Raji (cell line): ENCODE data around the gene ZNF146.

Experiments
- POLR2A ChIP-seq: IDR thresholded peaks from 2 replicates; pipeline ENCODE4 v1.6.1; 2011; ENCODE audit warnings: low read depth, low read length, control low read depth; ENCODE audit not compliant: insufficient read depth

The ZNF146 gene

GRCh38 chr19:36214386-36215275, at the start of gene ZNF146, which contains the start of gene ZNF565:
Gene ZNF146, plus strand, starts transcription at chr19:36215106. Its CDS starts 21,335 bp downstream, at chr19:36236441.
Gene ZNF565, minus strand, starts transcription at chr19:36214665. Its CDS starts 12,680 bp downstream, at chr19:36201985.
- peak; percentile 97 for TF ChIP-seq POLR2A

GRCh38 chr19:36169084-36169760, 45.7 kb upstream of the ZNF146 start:
- no peak for TF ChIP-seq POLR2A

GRCh38 chr19:36172852-36173251, 42.1 kb upstream of the ZNF146 start:
- TF ChIP-seq POLR2A = no peak

- no peak for TF ChIP-seq POLR2A
Observed at GRCh38 chr19:36182612-36183244, 32.2 kb upstream of the ZNF146 start.

- no peak for TF ChIP-seq POLR2A
Observed at GRCh38 chr19:36183245-36183628, 31.7 kb upstream of the ZNF146 start.

GRCh38 chr19:36196249-36196648, 18.7 kb upstream of the ZNF146 start:
- TF ChIP-seq POLR2A = no peak

- TF ChIP-seq POLR2A = no peak
Observed at GRCh38 chr19:36198119-36198518, 16.8 kb upstream of the ZNF146 start.

GRCh38 chr19:36201684-36202083, 13.2 kb upstream of the ZNF146 start:
- TF ChIP-seq POLR2A = no peak

- no peak for TF ChIP-seq POLR2A
Observed at GRCh38 chr19:36203293-36203692, 11.6 kb upstream of the ZNF146 start.

GRCh38 chr19:36207605-36208252, 7.2 kb upstream of the ZNF146 start:
- TF ChIP-seq POLR2A = peak; percentile 46; the same call in 1 of the 2 replicates

- no peak for TF ChIP-seq POLR2A
Observed at GRCh38 chr19:36209372-36209771, 5.5 kb upstream of the ZNF146 start.

- no peak for TF ChIP-seq POLR2A
Observed at GRCh38 chr19:36210497-36210896, 4.4 kb upstream of the ZNF146 start.

GRCh38 chr19:36212895-36213294, 2.0 kb upstream of the ZNF146 start:
- peak; percentile 21; the same call in 1 of the 2 replicates for TF ChIP-seq POLR2A

- no peak for TF ChIP-seq POLR2A
Observed at GRCh38 chr19:36215276-36216123, 594 bp downstream of the ZNF146 start.
